ENCODE data around the gene SNX6. TPM values are rescaled to one million over a fixed set of nuclear protein-coding genes. Genes with fewer than 3 reads are reported as not detected.

Gene SNX6
- total and polyA plus RNA-seq, 2 donors (not counting 3 experiments of a cell fraction or from before 2014, with no cell fraction given) = 95.1 to 120 TPM

DNA sequence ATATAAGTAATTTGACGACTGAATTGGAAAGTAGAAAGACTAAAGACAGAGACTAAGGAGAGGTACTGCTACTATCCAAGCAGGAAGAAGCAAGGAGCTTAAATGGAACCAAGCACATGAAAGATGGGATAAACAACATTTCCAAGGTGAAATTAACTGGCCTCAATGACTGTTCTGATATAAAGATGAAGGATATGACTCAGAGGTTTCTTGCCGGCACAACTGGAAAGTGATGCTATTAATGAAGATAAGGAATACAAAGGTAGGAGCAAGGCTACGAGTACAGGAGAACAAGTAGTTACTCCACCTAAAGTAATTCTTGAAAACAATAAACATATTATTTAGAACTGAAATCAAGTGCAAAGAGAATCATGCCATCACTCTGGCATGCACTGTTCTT lies 6.4 kb downstream of the SNX6 start:
- CTCF ChIA-PET = no interaction called here
- peaks cover 74% of the 10 kb centered on the region for H3K79me2 ChIP-seq (ENCODE audit: control insufficient read depth, insufficient read depth, low read length)
- dilution Hi-C loops (cut with MboI; ENCODE audit: extremely low pct_ligation_motif_present, low sequenced_read_pairs) = no loop called here

More for the DNA sequence above, 6.4 kb downstream of the SNX6 start:
- TF ChIP-seq, protein P1, sequence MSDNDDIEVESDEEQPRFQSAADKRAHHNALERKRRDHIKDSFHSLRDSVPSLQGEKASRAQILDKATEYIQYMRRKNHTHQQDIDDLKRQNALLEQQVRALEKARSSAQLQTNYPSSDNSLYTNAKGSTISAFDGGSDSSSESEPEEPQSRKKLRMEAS (IDR thresholded peaks at IDR 0.05; ENCODE audit: insufficient read depth, insufficient read length) = no peak
- TF ChIP-seq FOS (IDR thresholded peaks at IDR 0.05; ENCODE audit: borderline replicate concordance, insufficient read depth, low read length) (peak; percentile 82), POLR2A (IDR thresholded peaks at IDR 0.05; ENCODE audit: low read depth, low read length) (no peak), MYC (IDR thresholded peaks at IDR 0.05; ENCODE audit: low read depth, low read length) (no peak), GATA2 (IDR thresholded peaks at IDR 0.05; ENCODE audit: insufficient read depth, insufficient read length, low read depth, low read length) (peak; percentile 49), JUN (IDR thresholded peaks at IDR 0.05; ENCODE audit: borderline replicate concordance, insufficient read depth, insufficient read length, low read depth) (peak; percentile 69)
- TF ChIP-seq, protein P2, sequence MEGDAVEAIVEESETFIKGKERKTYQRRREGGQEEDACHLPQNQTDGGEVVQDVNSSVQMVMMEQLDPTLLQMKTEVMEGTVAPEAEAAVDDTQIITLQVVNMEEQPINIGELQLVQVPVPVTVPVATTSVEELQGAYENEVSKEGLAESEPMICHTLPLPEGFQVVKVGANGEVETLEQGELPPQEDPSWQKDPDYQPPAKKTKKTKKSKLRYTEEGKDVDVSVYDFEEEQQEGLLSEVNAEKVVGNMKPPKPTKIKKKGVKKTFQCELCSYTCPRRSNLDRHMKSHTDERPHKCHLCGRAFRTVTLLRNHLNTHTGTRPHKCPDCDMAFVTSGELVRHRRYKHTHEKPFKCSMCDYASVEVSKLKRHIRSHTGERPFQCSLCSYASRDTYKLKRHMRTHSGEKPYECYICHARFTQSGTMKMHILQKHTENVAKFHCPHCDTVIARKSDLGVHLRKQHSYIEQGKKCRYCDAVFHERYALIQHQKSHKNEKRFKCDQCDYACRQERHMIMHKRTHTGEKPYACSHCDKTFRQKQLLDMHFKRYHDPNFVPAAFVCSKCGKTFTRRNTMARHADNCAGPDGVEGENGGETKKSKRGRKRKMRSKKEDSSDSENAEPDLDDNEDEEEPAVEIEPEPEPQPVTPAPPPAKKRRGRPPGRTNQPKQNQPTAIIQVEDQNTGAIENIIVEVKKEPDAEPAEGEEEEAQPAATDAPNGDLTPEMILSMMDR (IDR thresholded peaks at IDR 0.05; ENCODE audit: extremely low read depth in 1 of 2, insufficient read depth in 1 of 2, low read depth in 1 of 2, low read length in 2 of 2) = no peak
- Histone ChIP-seq H3K27me3 (ENCODE audit: control insufficient read depth in 2 of 2, insufficient read depth in 2 of 2, low read length in 2 of 2) (no peaks in the 10 kb centered on the region), H3K9ac (replicated peaks; ENCODE audit: extremely low read depth, insufficient read depth, low read length) (peak overlapping the region; percentile 19), H3K36me3 (ENCODE audit: control insufficient read depth in 2 of 2, extremely low read depth in 1 of 2, insufficient read depth in 2 of 2, low read length in 2 of 2) (peaks cover 0 to 2% of the 10 kb centered on the region in 2 experiments), H3K27ac (ENCODE audit: insufficient read depth, low read depth, low read length) (peak overlapping the region; percentile 44), H4K20me1 (replicated peaks; ENCODE audit: control insufficient read depth, extremely low read depth, insufficient read depth, low read length) (no peaks in the 10 kb centered on the region), H3K9me1 (replicated peaks; ENCODE audit: control insufficient read depth, extremely low read depth, insufficient read depth, low read length) (no peaks in the 10 kb centered on the region), H3K4me3 (replicated peaks in 1 of 3; ENCODE audit: insufficient read depth in 1 of 3, low read depth in 1 of 3, low read length in 3 of 3) (no peak overlapping the region), H3K4me2 (ENCODE audit: insufficient read depth, low read length) (peak overlapping the region; percentile 57), H3K9me3 (replicated peaks; ENCODE audit: control insufficient read depth, insufficient read depth, low read length) (no peaks in the 10 kb centered on the region), H3K4me1 (ENCODE audit: control insufficient read depth, extremely low read depth, insufficient read depth, low read length) (peaks cover 18% of the 10 kb centered on the region), H2AFZ (ENCODE audit: low read depth, low read length) (no peak overlapping the region)
- BruUV-seq (replicated peaks) = no TSS peak
- POLR2A ChIA-PET = no interaction called here
- intact Hi-C loops (cut with micrococcal nuclease) = loop anchor here (1.0 kb wide), 1 partner anchor 28 kb away; no protein-coding TSS in a partner anchor
- DNase-seq (ENCODE audit: low read depth, low spot score) = peak; percentile 65
- FAIRE-seq = peak; percentile 53

Data from endothelial cell of umbilical vein (primary cell).